Muscle of leg (tissue), 11 donors: ENCODE results near the gene PPIG. TPM values are rescaled to one million over a fixed set of nuclear protein-coding genes. Genes with fewer than 3 reads are reported as not detected.
"Not testable (repeated sequence)": the region's sequence is repeated elsewhere in the genome, so short reads cannot be mapped to it uniquely, and the experiment has no call there.

Experiments
- DNase-seq: peaks from one replicate; pipeline ENCODE4 v3.0.0; 2013
- H3K27ac ChIP-seq: one replicate; pipeline ENCODE4 v1.5.1; 2013; ENCODE audit warnings: mild to moderate bottlenecking, low read length, control low read depth
- H3K27me3 ChIP-seq: one replicate; pipeline ENCODE4 v1.6.1; 2013; ENCODE audit warnings: low read length; ENCODE audit not compliant: control insufficient read depth, insufficient read depth
- H3K36me3 ChIP-seq: one replicate; pipeline ENCODE4 v1.6.1; 2013; ENCODE audit warnings: low read length; ENCODE audit not compliant: control insufficient read depth, insufficient read depth
- H3K4me1 ChIP-seq: one replicate; pipeline ENCODE4 v1.6.1; 2013; ENCODE audit warnings: low read length; ENCODE audit not compliant: control insufficient read depth, insufficient read depth
- H3K4me3 ChIP-seq: one replicate; pipeline ENCODE4 v1.5.1; 2013; ENCODE audit warnings: low read length, control low read depth
- H3K9me3 ChIP-seq: replicated peaks from 2 replicates; pipeline ENCODE4 v1.6.1; 2013; ENCODE audit warnings: low read depth, low read length; ENCODE audit not compliant: control insufficient read depth
- WGBS: methylation state at CpG from one replicate; pipeline ENCODE4 v1.1.5; 2013; ENCODE audit warnings: missing lambda C conversion rate; ENCODE audit not compliant: insufficient coverage; 5-methylcytosine and 5-hydroxymethylcytosine counted together
- polyA plus RNA-seq, 8 donors: library from polyadenylated mRNA; unstranded; fragments of 120-200 nt; gene quantifications; one replicate each; pipeline versions ENCODE4 v1.2.1 to v1.2.3, GENCODE V29; 2013; ENCODE audit warnings: inconsistent platforms in 1 of 8, low replicate concordance in 1 of 8; ENCODE audit not compliant: insufficient read length in 8 of 8, insufficient read depth in 1 of 8
- total RNA-seq: library from RNA; stranded (reverse); fragments of 120-200 nt; gene quantifications from one replicate; pipeline ENCODE4 v1.2.4, GENCODE V29; 2013

PPIG gene
- total and polyA plus RNA-seq, 9 donors = 35.2 to 61.0 (median 49.0) TPM

GRCh38 chr2:169687943-169688342 is 103.8 kb downstream of the PPIG start:
- not testable (repeated sequence) for H3K36me3 ChIP-seq, H3K4me3 ChIP-seq, H3K9me3 ChIP-seq, H3K27me3 ChIP-seq, H3K27ac ChIP-seq, H3K4me1 ChIP-seq, DNase-seq

GRCh38 chr2:169690958-169691357 is 106.8 kb downstream of the PPIG start:
- Histone ChIP-seq H3K4me1 (peaks cover 4% of the 10 kb centered on the region), H3K27ac (no peak overlapping the region), H3K36me3 (no peaks in the 10 kb centered on the region), H3K27me3 (no peaks in the 10 kb centered on the region), H3K4me3 (no peak overlapping the region), H3K9me3 (peaks cover 2% of the 10 kb centered on the region)
- no CpG with 5 or more reads among the region's 1 CpG for WGBS
- DNase-seq = no peak

Other genes starting within 250 kb of the PPIG start
- gene LRP2, start 221.8 kb upstream of the PPIG start, total RNA-seq = 0.13 TPM
- under 1 TPM in 7 of 8 donors, not detected in 1; 0.05 to 0.40 (median 0.09) TPM for gene LRP2, start 221.8 kb upstream of the PPIG start, polyA plus RNA-seq
- 4.9 TPM for gene BBS5, start 104.9 kb upstream of the PPIG start, total RNA-seq
- 1 to 10 TPM; 3.3 to 7.0 (median 5.0) TPM for gene BBS5, start 104.9 kb upstream of the PPIG start, polyA plus RNA-seq
- gene KLHL41, start 74.6 kb upstream of the PPIG start, total RNA-seq = 2,102 TPM
- 1,000 to 10,000 TPM; 2,407 to 3,717 (median 3,124) TPM for gene KLHL41, start 74.6 kb upstream of the PPIG start, polyA plus RNA-seq
- 24.6 TPM for gene FASTKD1, start 10.5 kb upstream of the PPIG start, total RNA-seq
- gene FASTKD1, start 10.5 kb upstream of the PPIG start, polyA plus RNA-seq = 10 to 100 TPM; 12.0 to 28.8 (median 20.0) TPM
- not detected for gene CFAP210, start 110.1 kb downstream of the PPIG start, total RNA-seq
- gene CFAP210, start 110.1 kb downstream of the PPIG start, polyA plus RNA-seq = under 1 TPM; 0.10 to 0.57 (median 0.17) TPM
- 3.7 TPM for gene PHOSPHO2, start 110.1 kb downstream of the PPIG start, total RNA-seq
- 1 to 10 TPM; 2.7 to 8.2 (median 4.5) TPM for gene PHOSPHO2, start 110.1 kb downstream of the PPIG start, polyA plus RNA-seq
- 39.9 TPM for gene KLHL23, start 149.5 kb downstream of the PPIG start, total RNA-seq
- 10 to 100 TPM; 22.2 to 31.5 (median 29.3) TPM for gene KLHL23, start 149.5 kb downstream of the PPIG start, polyA plus RNA-seq
- 76.4 TPM for gene SSB, start 214.5 kb downstream of the PPIG start, total RNA-seq
- gene SSB, start 214.5 kb downstream of the PPIG start, polyA plus RNA-seq = 100 to 1,000 TPM; 105 to 128 (median 116) TPM
- gene METTL5, start 240.6 kb downstream of the PPIG start, total RNA-seq = 42.4 TPM
- 10 to 100 TPM; 45.8 to 64.2 (median 55.2) TPM for gene METTL5, start 240.6 kb downstream of the PPIG start, polyA plus RNA-seq
- 46.5 TPM for gene UBR3, start 243.1 kb downstream of the PPIG start, total RNA-seq
- gene UBR3, start 243.1 kb downstream of the PPIG start, polyA plus RNA-seq = 10 to 100 TPM; 30.3 to 52.8 (median 37.8) TPM